ENCODE measurements around the gene BID. TPM values are rescaled to one million over a fixed set of nuclear protein-coding genes. Genes with fewer than 3 reads are reported as not detected.

Gene BID
- total and polyA plus RNA-seq, 10 of the 15 experiments (the other 5 are each of a cell fraction or from before 2014, with no cell fraction given) = 7.9 to 241 (median 136) TPM

GRCh38 chr22:17796695-17797094 lies 22.4 kb upstream of the BID start:
- peak overlapping the region; percentile 95 for H3K4me2 ChIP-seq (ENCODE audit: control insufficient read depth, insufficient read depth)
- ChIA-PET RAD21 (ENCODE audit: unreplicated experiment) (interaction anchor here (1.0 to 8.8 kb wide), 6 partner anchors 11 to 280 kb away, joined by 4 to 77 read pairs (median 11); partner anchors contain the start of gene BID), SMC1A (ENCODE audit: uncharacterized antibody, unreplicated experiment) (interaction anchor here (0.6 to 2.6 kb wide), 8 partner anchors 11 to 279 kb away, joined by 3 to 14 read pairs (median 5); no protein-coding TSS in a partner anchor), POLR2A (interaction anchor here (0.6 to 8.5 kb wide), 4 partner anchors 18 to 296 kb away, joined by 3 to 85 read pairs (median 5); no protein-coding TSS in a partner anchor), CTCF (interaction anchor here (0.9 to 7.9 kb wide), 9 partner anchors 11 to 280 kb away, joined by 3 to 70 read pairs (median 7); partner anchors contain the start of genes BID and PEX26)
- TF ChIP-seq MTA3 (IDR thresholded peaks at IDR 0.05; ENCODE audit: borderline replicate concordance, low read length) (0 out of 2 replicates have a peak, but pooled peaks have one; percentile 8), EZH2 (IDR thresholded peaks at IDR 0.05; ENCODE audit: borderline replicate concordance, control insufficient read depth, low read depth, low read length) (no peak)
- H3K27me3 ChIP-seq (replicated peaks in 1 of 2; ENCODE audit: control insufficient read depth in 2 of 2, insufficient read depth in 2 of 2, low read length in 1 of 2) = no peaks in the 10 kb centered on the region
- no peaks in the 10 kb centered on the region for H4K20me1 ChIP-seq (ENCODE audit: control insufficient read depth, insufficient read depth)
- intact Hi-C loops (cut with micrococcal nuclease; ENCODE audit: unreplicated experiment) (loop anchor here (1.0 kb wide), 1 partner anchor 54 kb away; no protein-coding TSS in a partner anchor), in situ Hi-C loops (cut with MboI) (no loop called here)
- H3K9me3 ChIP-seq (replicated peaks; ENCODE audit: control insufficient read depth, insufficient read depth, low read length) = no peaks in the 10 kb centered on the region
- H3K36me3 ChIP-seq (ENCODE audit: control insufficient read depth in 2 of 2, insufficient read depth in 2 of 2, low read length in 1 of 2) = no peaks in the 10 kb centered on the region
- no peak for DNase-seq (ENCODE audit: low read depth, low spot score)
- H3K4me3 ChIP-seq = peak overlapping the region; percentile 63
- H3K9ac ChIP-seq (ENCODE audit: control insufficient read depth, insufficient read depth, low read length) = peak overlapping the region; percentile 97
- 57% methylated on average over 5 of the region's 5 CpGs for WGBS (ENCODE audit: insufficient coverage, insufficient replicate concordance, low lambda C conversion rate, missing lambda C conversion rate)
- peak overlapping the region; percentile 100 for H3K27ac ChIP-seq (ENCODE audit: control insufficient read depth, insufficient read depth)
- H3K79me2 ChIP-seq (ENCODE audit: control insufficient read depth, insufficient read depth, low read length) = peaks cover 25% of the 10 kb centered on the region
- peaks cover 81% of the 10 kb centered on the region for H3K4me1 ChIP-seq (ENCODE audit: control insufficient read depth, insufficient read depth, low read length)
- FAIRE-seq = no peak
- H2AFZ ChIP-seq (ENCODE audit: control insufficient read depth, low read depth, low read length) = no peak overlapping the region
- peak; percentile 0; the same call in 1 of the 3 replicates for ATAC-seq
- BruUV-seq (replicated peaks) = TSS peak; percentile 73

GRCh38 chr22:17795661-17796548 lies 21.6 kb upstream of the BID start:
- SMC1A ChIA-PET (ENCODE audit: uncharacterized antibody, unreplicated experiment) = interaction anchor here (0.6 to 2.3 kb wide), 7 partner anchors 10 to 281 kb away, joined by 3 to 14 read pairs (median 7); partner anchors contain the start of gene PEX26
- H3K4me2 ChIP-seq (ENCODE audit: control insufficient read depth, insufficient read depth) = peak overlapping the region; percentile 95
- intact Hi-C loops (cut with micrococcal nuclease; ENCODE audit: unreplicated experiment) = loop anchor here (1.0 kb wide), 2 partner anchors 17 to 54 kb away; no protein-coding TSS in a partner anchor
- BruUV-seq (replicated peaks) = no TSS peak
- no peaks in the 10 kb centered on the region for H3K27me3 ChIP-seq (replicated peaks in 1 of 2; ENCODE audit: control insufficient read depth in 2 of 2, insufficient read depth in 2 of 2, low read length in 1 of 2)
- FAIRE-seq = peak; percentile 71
- no peaks in the 10 kb centered on the region for H4K20me1 ChIP-seq (ENCODE audit: control insufficient read depth, insufficient read depth)
- H3K27ac ChIP-seq (ENCODE audit: control insufficient read depth, insufficient read depth) = peak overlapping the region; percentile 100
- H3K36me3 ChIP-seq (ENCODE audit: control insufficient read depth in 2 of 2, insufficient read depth in 2 of 2, low read length in 1 of 2) = peaks cover 0 to 1% of the 10 kb centered on the region in 2 experiments; a peak in 2 of 4 replicates
- H3K4me1 ChIP-seq (ENCODE audit: control insufficient read depth, insufficient read depth, low read length) = peaks cover 75% of the 10 kb centered on the region
- H2AFZ ChIP-seq (ENCODE audit: control insufficient read depth, low read depth, low read length) = no peak overlapping the region; the same call in none of the 2 replicates
- CTCF ChIA-PET = interaction anchor here (0.8 to 7.9 kb wide), 10 partner anchors 10 to 281 kb away, joined by 3 to 70 read pairs (median 5); partner anchors contain the start of gene PEX26
- peaks cover 25% of the 10 kb centered on the region for H3K79me2 ChIP-seq (ENCODE audit: control insufficient read depth, insufficient read depth, low read length)
- DNase-seq (ENCODE audit: low read depth, low spot score) = no peak
- H3K4me3 ChIP-seq = peak overlapping the region; percentile 63
- in situ Hi-C loops (cut with MboI) = no loop called here
- H3K9me3 ChIP-seq (replicated peaks; ENCODE audit: control insufficient read depth, insufficient read depth, low read length) = no peaks in the 10 kb centered on the region
- peak overlapping the region; percentile 97 for H3K9ac ChIP-seq (ENCODE audit: control insufficient read depth, insufficient read depth, low read length)
- WGBS (ENCODE audit: insufficient coverage, insufficient replicate concordance, low lambda C conversion rate, missing lambda C conversion rate) = 34% methylated on average over 32 of the region's 32 CpGs
- POLR2A ChIA-PET = interaction anchor here (0.6 to 8.5 kb wide), 5 partner anchors 10 to 297 kb away, joined by 3 to 85 read pairs (median 4); no protein-coding TSS in a partner anchor
- RAD21 ChIA-PET (ENCODE audit: unreplicated experiment) = interaction anchor here (1.0 to 8.8 kb wide), 7 partner anchors 11 to 280 kb away, joined by 4 to 77 read pairs (median 11); partner anchors contain the start of gene BID
- peak; percentile 27 for ATAC-seq
- TF ChIP-seq TBL1XR1 (IDR thresholded peaks at IDR 0.05; ENCODE audit: low read depth, low read length) (no peak), NR2C2 (IDR thresholded peaks at IDR 0.05; ENCODE audit: borderline replicate concordance, control insufficient read depth, insufficient read length, low read depth) (no peak), BCL3 (IDR thresholded peaks at IDR 0.05; ENCODE audit: borderline replicate concordance, insufficient read depth, low read depth, low read length, poor library complexity, severe bottlenecking) (peak; percentile 60), NBN (IDR thresholded peaks at IDR 0.05) (peak; percentile 60), FOS (IDR thresholded peaks at IDR 0.05; ENCODE audit: borderline replicate concordance, extremely low read depth, insufficient read length) (no peak), RBBP5 (conservative IDR thresholded peaks at IDR 0.05) (no peak), EZH2 (IDR thresholded peaks at IDR 0.05; ENCODE audit: borderline replicate concordance, control insufficient read depth, low read depth, low read length) (no peak), IRF3 (IDR thresholded peaks at IDR 0.05) (no peak), FOXK2 (IDR thresholded peaks at IDR 0.05) (peak; percentile 87), ATF7 (IDR thresholded peaks at IDR 0.05; ENCODE audit: low read depth) (peak; percentile 90), MTA3 (IDR thresholded peaks at IDR 0.05; ENCODE audit: borderline replicate concordance, low read length) (no peak)

Measured in GM12878 (cell line).